HG02852 (cell line): ENCODE measurements around the gene PLPPR1.

ENCODE experiments used
- ATAC-seq: cut with Tn5 transposase; IDR thresholded peaks from one replicate; pipeline ENCODE4 v1.9.1; 2021; ENCODE audit warnings: mild to moderate bottlenecking, moderate library complexity; ENCODE audit not compliant: unreplicated experiment

Gene PLPPR1

GRCh38 chr9:101372327-101373118 lies 344.0 kb downstream of the PLPPR1 start:
- no peak for ATAC-seq
